Adrenal gland (tissue), 12 donors: Measurements from ENCODE around the gene MAML2. TPM values are rescaled to one million over a fixed set of nuclear protein-coding genes. Genes with fewer than 3 reads are reported as not detected.

ENCODE experiments used
- DNase-seq, 7 donors: peaks; one replicate each; pipeline ENCODE4 v3.0.0-alpha.2; 2019 to 2020
- H3K27ac ChIP-seq, 5 donors: fragments of 200-600 bp; sonication (generic) in 4 of 5; 1 replicate in 3 of 5; 2 replicates in 2 of 5; pipeline versions ENCODE4 v1.5.1 to v1.8.0; 2016 to 2020; ENCODE audit warnings: mild to moderate bottlenecking in 1 of 5
- H3K27me3 ChIP-seq: fragments of 200-600 bp; 2 replicates; pipeline ENCODE4 v1.8.0; 2021
- H3K36me3 ChIP-seq, 2 donors: fragments of 200-600 bp; replicated peaks in 1 of 2; 1 replicate in 1 of 2; 2 replicates in 1 of 2; pipeline versions ENCODE4 v1.5.1 to v1.8.0; 2018 to 2022
- H3K4me1 ChIP-seq, 2 donors: fragments of 200-600 bp; replicated peaks in 1 of 2; 1 replicate in 1 of 2; 2 replicates in 1 of 2; pipeline versions ENCODE4 v1.5.1 to v1.8.0; 2018 to 2021
- H3K4me3 ChIP-seq, 4 donors: fragments of 200-600 bp; sonication (generic) in 3 of 4; one replicate each; pipeline ENCODE4 v1.5.1; 2016 to 2018
- H3K9me3 ChIP-seq, 3 donors: fragments of 200-600 bp; sonication (generic) in 1 of 3; replicated peaks in 1 of 3; 1 replicate in 2 of 3; 2 replicates in 1 of 3; pipeline versions ENCODE4 v1.5.1 to v1.8.0; 2016 to 2021
- CTCF ChIP-seq, 6 experiments: fragments of 450-650 bp in 4 of 6; fragments of 200-600 bp in 2 of 6; sonication (generic) in 1 of 6; IDR thresholded peaks; 1 replicate in 5 of 6; 2 replicates in 1 of 6; pipeline versions ENCODE4 v1.5.1 to v1.8.0; 2016 to 2021; ENCODE audit warnings: antibody characterized with exemption in 6 of 6, mild to moderate bottlenecking in 2 of 6, moderate library complexity in 1 of 6
- POLR2A ChIP-seq, 2 donors: fragments of 450-650 bp; IDR thresholded peaks; one replicate each; pipeline ENCODE4 v1.6.1; 2017; ENCODE audit warnings: antibody characterized with exemption in 2 of 2, mild to moderate bottlenecking in 2 of 2, moderate library complexity in 1 of 2
- WGBS, 4 donors: extraction: QIAGEN DNeasy Blood & Tissue Kit in 2 of 4; methylation state at CpG; one replicate each; pipeline versions ENCODE4 v1.1.5 to v1.1.7; 2013 to 2017; 5-methylcytosine and 5-hydroxymethylcytosine counted together
- intact Hi-C, 2 donors: fragments of 100-400 bp; cut with DNase I; formaldehyde crosslinking; loops; one replicate each; pipeline versions ENCODE4 v1.14.1 to v1.15.0; 2022 to 2023
- polyA plus RNA-seq, 3 donors: library from polyadenylated mRNA; stranded (reverse); fragments of 200-250 nt in 2 of 3; fragments of 350-450 nt in 1 of 3; fragmentation: Illumina TruSeq in 1 of 3; extraction: RNeasy Lipid Tissue Mini Kit (QIAGEN cat#74804) in 1 of 3; gene quantifications; one replicate each; pipeline ENCODE4 v1.2.3, GENCODE V29; 2013 to 2014
- total RNA-seq, 9 donors: library from RNA; depleted of rRNA in 4 of 9; stranded (reverse); fragments of >200 nt in 4 of 9; fragments of 120-200 nt in 1 of 9; fragmentation: NEBNext Ultra II Directional in 1 of 9; extraction: Animal tissue kit (Norgen Biotek cat#: 25700) in 1 of 9; gene quantifications; one replicate each; pipeline versions ENCODE4 v1.1.0 to v1.2.4, GENCODE V29; 2013 to 2023
- donor health status: healthy with polysubstance abuse.
- donor health status: Bipolar disorder and iron deficiency.
- donor health status: DM: yes; HTN: yes; CAD: no.
- donor health status: DM: no; HTN: no; CAD: no.
- donor health status: DM: no; HTN: no; CAD: no.
- donor health status: DM: yes; HTN: yes; CAD: no.

MAML2 gene
- total and polyA plus RNA-seq, 12 donors, result 1.4 to 19.4 (median 7.6) TPM

GRCh38 chr11:96061069-96061468, 281.9 kb downstream of the MAML2 start:
- WGBS, 4 donors, result 81 to 90% (median 86%) methylated on average over 2 of the region's 2 CpGs
- H3K4me1 ChIP-seq, result peaks cover 0 to 7% of the 10 kb centered on the region in 2 donors

GRCh38 chr11:96057502-96057901, 285.5 kb downstream of the MAML2 start:
- no peak overlapping the region for H3K27ac ChIP-seq
- H3K4me3 ChIP-seq, result no peak overlapping the region
- no peak for TF ChIP-seq POLR2A (IDR thresholded peaks at IDR 0.05)
- TF ChIP-seq CTCF (IDR thresholded peaks at IDR 0.05), result no peak
- H3K27me3 ChIP-seq, result no peaks in the 10 kb centered on the region
- H3K4me1 ChIP-seq, result peaks cover 0 to 7% of the 10 kb centered on the region in 2 donors
- no peaks in the 10 kb centered on the region for H3K36me3 ChIP-seq
- WGBS, 4 donors, result 63 to 81% (median 77%) methylated on average over 2 of the region's 2 CpGs
- no peak for DNase-seq
- intact Hi-C loops, result loop anchor here (5.0 to 10.0 kb wide), 2 partner anchors 285 to 287 kb away; partner anchors contain the start of gene MAML2 (in 2 of the 2)
- H3K9me3 ChIP-seq, result no peaks in the 10 kb centered on the region

More at GRCh38 chr11:96061069-96061468, 281.9 kb downstream of the MAML2 start:
- intact Hi-C loops, result no loop called here
- TF ChIP-seq POLR2A (IDR thresholded peaks at IDR 0.05) (no peak), CTCF (IDR thresholded peaks at IDR 0.05) (no peak)
- H3K27ac ChIP-seq, result no peak overlapping the region
- H3K27me3 ChIP-seq, result no peaks in the 10 kb centered on the region
- peak in 2 of 7 donors; percentile 17 to 23 for DNase-seq
- H3K9me3 ChIP-seq, result no peaks in the 10 kb centered on the region
- no peaks in the 10 kb centered on the region for H3K36me3 ChIP-seq
- H3K4me3 ChIP-seq, result no peak overlapping the region

GRCh38 chr11:96056576-96056975, 286.4 kb downstream of the MAML2 start:
- H3K4me3 ChIP-seq, result no peak overlapping the region
- no peak overlapping the region for H3K27ac ChIP-seq
- no peaks in the 10 kb centered on the region for H3K27me3 ChIP-seq
- no peak for TF ChIP-seq CTCF (IDR thresholded peaks at IDR 0.05)
- TF ChIP-seq POLR2A (IDR thresholded peaks at IDR 0.05), result no peak
- DNase-seq, result no peak
- intact Hi-C loops, result loop anchor here (5.0 to 10.0 kb wide), 2 partner anchors 286 to 288 kb away; partner anchors contain the start of gene MAML2 (in 2 of the 2)
- H3K4me1 ChIP-seq, result peaks cover 0 to 5% of the 10 kb centered on the region in 2 donors
- WGBS, 4 donors, result 94 to 98% (median 97%) methylated on average over 2 of the region's 2 CpGs
- H3K9me3 ChIP-seq, result no peaks in the 10 kb centered on the region
- no peaks in the 10 kb centered on the region for H3K36me3 ChIP-seq

GRCh38 chr11:96055706-96056387, 287.1 kb downstream of the MAML2 start:
- Histone ChIP-seq H3K4me1 (no peaks in the 10 kb centered on the region), H3K27me3 (no peaks in the 10 kb centered on the region), H3K9me3 (no peaks in the 10 kb centered on the region), H3K27ac (no peak overlapping the region), H3K36me3 (no peaks in the 10 kb centered on the region), H3K4me3 (no peak overlapping the region)
- no peak for TF ChIP-seq POLR2A (IDR thresholded peaks at IDR 0.05)
- no peak for TF ChIP-seq CTCF (IDR thresholded peaks at IDR 0.05)
- no peak for DNase-seq
- WGBS, 4 donors, result 87 to 94% (median 89%) methylated on average over 3 of the region's 3 CpGs
- intact Hi-C loops, result loop anchor here (5.0 to 10.0 kb wide), 2 partner anchors 286 to 289 kb away; partner anchors contain the start of gene MAML2 (in 2 of the 2)
